ENCODE data around the gene ZP1.

Gene ZP1

DNA sequence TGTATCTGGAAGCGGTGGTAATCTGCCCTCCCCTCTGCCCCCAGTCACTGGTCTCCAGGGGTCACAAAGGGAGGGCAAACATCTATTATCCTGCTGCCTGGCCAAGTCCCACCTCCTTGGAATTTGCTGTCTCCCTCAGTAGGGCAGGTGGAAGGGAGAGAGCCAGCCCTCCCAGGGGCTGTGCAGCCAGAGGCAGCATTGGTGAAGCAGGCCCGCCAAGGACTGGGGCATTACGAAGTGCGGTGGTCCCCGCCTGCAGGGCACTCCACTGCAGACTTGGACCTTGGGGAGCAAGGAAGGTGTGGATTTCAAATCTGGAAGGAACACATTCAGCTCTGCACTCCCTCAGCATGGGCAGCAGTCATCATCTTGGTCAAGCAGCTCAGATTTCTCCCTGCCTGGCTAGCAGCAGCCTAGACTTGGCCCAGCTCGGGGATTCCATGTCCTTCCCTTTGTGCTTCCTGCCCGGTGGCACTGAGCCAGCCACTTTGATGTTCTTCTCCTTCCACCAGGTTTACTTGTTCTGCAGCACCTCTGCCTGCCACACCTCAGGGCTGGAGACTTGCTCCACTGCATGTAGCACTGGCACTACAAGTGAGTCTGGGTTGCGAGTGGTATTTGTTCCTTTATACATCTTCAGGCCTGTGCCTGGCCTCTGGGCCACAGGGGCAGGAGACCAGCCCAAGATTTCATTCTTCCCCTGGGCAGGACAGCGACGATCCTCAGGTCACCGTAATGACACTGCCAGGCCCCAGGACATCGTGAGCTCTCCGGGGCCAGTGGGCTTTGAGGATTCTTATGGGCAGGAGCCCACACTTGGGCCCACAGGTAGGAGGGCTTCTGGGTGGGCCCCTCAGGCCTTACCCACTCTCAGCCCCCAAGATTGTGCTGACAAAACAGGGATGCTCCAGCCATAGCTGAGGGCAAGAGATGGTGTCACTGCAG, 7.4 kb downstream of the ZP1 start:
- DNase-seq (ENCODE audit: low spot score in 2 of 2) (no peak), ATAC-seq (ENCODE audit: low read depth) (no peak)
- no peaks in the 10 kb centered on the region for H3K9me3 Mint-ChIP-seq
- H3K4me1 Mint-ChIP-seq: peaks cover 2% of the 10 kb centered on the region
- peaks cover under 1% of the 10 kb centered on the region for H3K27me3 Mint-ChIP-seq
- H3K36me3 Mint-ChIP-seq: peaks cover 4% of the 10 kb centered on the region
- H3K27ac Mint-ChIP-seq: no peak overlapping the region
- no peak overlapping the region for H3K4me3 Mint-ChIP-seq

- Mint-ChIP-seq H3K27me3 (no peaks in the 10 kb centered on the region), H3K36me3 (peaks cover 6% of the 10 kb centered on the region), H3K27ac (no peak overlapping the region), H3K9me3 (no peaks in the 10 kb centered on the region), H3K4me3 (no peak overlapping the region), H3K4me1 (peaks cover 2% of the 10 kb centered on the region)
- ATAC-seq (ENCODE audit: low read depth) (no peak), DNase-seq (ENCODE audit: low spot score in 2 of 2) (no peak)
Observed at GRCh38 chr11:60875366-60876167, 8.2 kb downstream of the ZP1 start.

DNA sequence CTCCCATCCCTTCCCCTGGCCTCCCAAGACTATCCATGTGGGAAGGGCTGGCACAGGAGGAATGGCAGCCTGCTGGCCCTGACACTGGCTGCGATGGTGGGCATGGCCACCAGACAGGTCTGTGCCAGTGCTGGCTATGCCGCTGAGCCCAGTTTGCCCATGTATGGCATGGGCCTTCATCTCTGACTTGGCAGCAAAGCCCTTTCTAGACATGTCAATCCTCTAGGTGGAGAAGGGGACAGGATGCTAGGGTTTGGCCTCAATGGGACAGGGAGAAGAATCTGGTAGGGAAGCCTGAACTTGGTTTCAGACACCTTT, 8.8 kb downstream of the ZP1 start:
- Mint-ChIP-seq H3K4me3 (no peak overlapping the region), H3K36me3 (peaks cover 8% of the 10 kb centered on the region), H3K4me1 (peaks cover 2% of the 10 kb centered on the region), H3K27me3 (no peaks in the 10 kb centered on the region), H3K27ac (no peak overlapping the region), H3K9me3 (no peaks in the 10 kb centered on the region)
- DNase-seq (ENCODE audit: low spot score in 2 of 2) (no peak), ATAC-seq (ENCODE audit: low read depth) (no peak)

GRCh38 chr11:60878245-60879101, 11.1 kb downstream of the ZP1 start:
- no peak overlapping the region for H3K4me3 Mint-ChIP-seq
- H3K27ac Mint-ChIP-seq: no peak overlapping the region
- peaks cover 21% of the 10 kb centered on the region for H3K36me3 Mint-ChIP-seq
- no peak for DNase-seq (ENCODE audit: low spot score in 2 of 2)
- no peak for ATAC-seq (ENCODE audit: low read depth)
- no peaks in the 10 kb centered on the region for H3K27me3 Mint-ChIP-seq
- H3K4me1 Mint-ChIP-seq: peaks cover 2% of the 10 kb centered on the region
- no peaks in the 10 kb centered on the region for H3K9me3 Mint-ChIP-seq

GRCh38 chr11:60879104-60879503, 11.8 kb downstream of the ZP1 start:
- peaks cover 25% of the 10 kb centered on the region for H3K36me3 Mint-ChIP-seq

GRCh38 chr11:60879971-60880588, 12.7 kb downstream of the ZP1 start:
- Mint-ChIP-seq H3K4me3 (no peak overlapping the region), H3K4me1 (peaks cover 5% of the 10 kb centered on the region), H3K27ac (no peak overlapping the region), H3K27me3 (no peaks in the 10 kb centered on the region), H3K9me3 (no peaks in the 10 kb centered on the region), H3K36me3 (peaks cover 26% of the 10 kb centered on the region)
- DNase-seq (ENCODE audit: low spot score in 2 of 2) (no peak), ATAC-seq (ENCODE audit: low read depth) (no peak)

More at GRCh38 chr11:60879104-60879503, 11.8 kb downstream of the ZP1 start:
- H3K9me3 Mint-ChIP-seq: no peaks in the 10 kb centered on the region
- H3K4me3 Mint-ChIP-seq: no peak overlapping the region
- no peak overlapping the region for H3K27ac Mint-ChIP-seq
- H3K4me1 Mint-ChIP-seq: peaks cover 4% of the 10 kb centered on the region
- H3K27me3 Mint-ChIP-seq: no peaks in the 10 kb centered on the region
- ATAC-seq (ENCODE audit: low read depth): no peak
- no peak for DNase-seq (ENCODE audit: low spot score in 2 of 2)

GRCh38 chr11:60880643-60881282, 13.4 kb downstream of the ZP1 start:
- no peak for ATAC-seq (ENCODE audit: low read depth)
- Mint-ChIP-seq H3K27me3 (no peaks in the 10 kb centered on the region), H3K4me1 (peaks cover 7% of the 10 kb centered on the region), H3K9me3 (no peaks in the 10 kb centered on the region), H3K27ac (no peak overlapping the region), H3K4me3 (no peak overlapping the region), H3K36me3 (peaks cover 26% of the 10 kb centered on the region)
- DNase-seq (ENCODE audit: low spot score in 2 of 2): no peak

DNA sequence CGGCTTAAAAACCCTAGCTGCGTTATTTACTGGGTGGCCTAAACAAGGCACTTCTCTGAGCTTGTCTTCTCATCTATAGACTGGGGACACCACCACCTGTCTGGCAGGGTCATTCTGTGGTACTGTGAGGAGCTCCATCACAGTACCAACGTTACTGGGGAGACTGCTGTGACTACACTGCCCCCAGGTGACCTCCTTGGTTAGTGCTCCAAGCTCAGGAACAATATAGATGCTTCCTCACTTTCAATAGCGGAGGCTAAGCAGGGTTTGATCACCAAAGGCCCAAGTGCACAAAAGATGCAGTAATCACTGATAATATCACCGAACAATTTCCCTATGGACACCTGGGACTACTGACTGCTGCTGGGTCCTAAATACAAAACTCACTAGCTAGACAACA, 20.2 kb downstream of the ZP1 start:
- Mint-ChIP-seq H3K4me1 (peaks cover 7% of the 10 kb centered on the region), H3K4me3 (no peak overlapping the region), H3K27me3 (no peaks in the 10 kb centered on the region), H3K9me3 (no peaks in the 10 kb centered on the region), H3K36me3 (peaks cover 20% of the 10 kb centered on the region), H3K27ac (peak overlapping the region; percentile 17)
- ATAC-seq (ENCODE audit: low read depth): peak; percentile 53
- no peak for DNase-seq (ENCODE audit: low spot score in 2 of 2)

- no peaks in the 10 kb centered on the region for H3K9me3 Mint-ChIP-seq
- DNase-seq (ENCODE audit: low spot score in 2 of 2): no peak
- no peak overlapping the region for H3K4me3 Mint-ChIP-seq
- H3K4me1 Mint-ChIP-seq: peaks cover 4% of the 10 kb centered on the region
- H3K36me3 Mint-ChIP-seq: peaks cover 19% of the 10 kb centered on the region
- H3K27ac Mint-ChIP-seq: peak overlapping the region; percentile 8
- H3K27me3 Mint-ChIP-seq: no peaks in the 10 kb centered on the region
- no peak for ATAC-seq (ENCODE audit: low read depth)
Observed at GRCh38 chr11:60889869-60890311, 22.5 kb downstream of the ZP1 start.

- Mint-ChIP-seq H3K36me3 (peaks cover 25% of the 10 kb centered on the region), H3K9me3 (no peaks in the 10 kb centered on the region), H3K4me1 (no peaks in the 10 kb centered on the region), H3K27me3 (no peaks in the 10 kb centered on the region), H3K4me3 (no peak overlapping the region), H3K27ac (no peak overlapping the region)
- DNase-seq (ENCODE audit: low spot score in 2 of 2): no peak
- ATAC-seq (ENCODE audit: low read depth): no peak
Observed at GRCh38 chr11:60890696-60891095, 23.4 kb downstream of the ZP1 start.

GRCh38 chr11:60891103-60891741, 23.9 kb downstream of the ZP1 start:
- no peaks in the 10 kb centered on the region for H3K27me3 Mint-ChIP-seq
- no peaks in the 10 kb centered on the region for H3K9me3 Mint-ChIP-seq
- H3K27ac Mint-ChIP-seq: no peak overlapping the region
- ATAC-seq (ENCODE audit: low read depth) (no peak), DNase-seq (ENCODE audit: low spot score in 2 of 2) (no peak)
- H3K4me1 Mint-ChIP-seq: no peaks in the 10 kb centered on the region
- no peak overlapping the region for H3K4me3 Mint-ChIP-seq
- H3K36me3 Mint-ChIP-seq: peaks cover 28% of the 10 kb centered on the region

DNA sequence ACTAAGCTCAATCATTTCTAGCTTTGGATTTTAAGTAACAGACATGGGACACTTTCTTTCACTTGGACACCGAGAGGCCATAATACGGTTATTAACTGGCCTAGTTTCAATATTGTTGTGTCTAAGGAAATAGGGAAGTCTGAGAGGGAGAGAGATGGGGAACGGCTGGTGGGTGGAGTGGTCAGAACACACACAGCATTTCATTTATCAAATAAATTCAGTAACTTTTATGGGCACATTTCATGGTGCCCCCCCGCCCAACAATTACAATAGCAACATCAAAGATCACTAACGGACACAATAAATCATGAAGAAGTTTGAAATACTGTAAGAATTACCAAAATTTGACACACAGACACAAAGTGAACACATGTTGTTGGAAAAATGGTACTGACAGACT, 28.3 kb downstream of the ZP1 start:
- no peak for DNase-seq (ENCODE audit: low spot score in 2 of 2)
- H3K36me3 Mint-ChIP-seq: peaks cover 39% of the 10 kb centered on the region
- no peak for ATAC-seq (ENCODE audit: low read depth)
- H3K27ac Mint-ChIP-seq: no peak overlapping the region
- H3K4me3 Mint-ChIP-seq: no peak overlapping the region
- no peaks in the 10 kb centered on the region for H3K27me3 Mint-ChIP-seq
- peaks cover 6% of the 10 kb centered on the region for H3K4me1 Mint-ChIP-seq
- H3K9me3 Mint-ChIP-seq: no peaks in the 10 kb centered on the region

GRCh38 chr11:60897496-60897895, 30.2 kb downstream of the ZP1 start:
- Mint-ChIP-seq H3K36me3 (peaks cover 37% of the 10 kb centered on the region), H3K4me3 (no peak overlapping the region), H3K4me1 (peaks cover 6% of the 10 kb centered on the region), H3K9me3 (no peaks in the 10 kb centered on the region), H3K27ac (no peak overlapping the region), H3K27me3 (no peaks in the 10 kb centered on the region)
- DNase-seq (ENCODE audit: low spot score in 2 of 2) (no peak), ATAC-seq (ENCODE audit: low read depth) (no peak)
